Neural progenitor cell (in vitro differentiated cells): ENCODE measurements around the gene COL25A1. TPM values are rescaled to one million over a fixed set of nuclear protein-coding genes. Genes with fewer than 3 reads are reported as not detected.

Experiments used
- DNase-seq: peaks from one replicate; pipeline ENCODE4 v3.0.0-alpha.2; 2016; ENCODE audit warnings: low spot score
- H2AFZ ChIP-seq: fragments of 200-600 bp; sonication (generic); replicated peaks from 2 replicates; pipeline ENCODE4 v1.6.1; 2016; ENCODE audit warnings: antibody characterized with exemption
- H3F3A ChIP-seq: fragments of 200-600 bp; sonication (generic); 2 replicates; pipeline ENCODE4 v1.6.1; 2016; ENCODE audit warnings: antibody characterized with exemption, low read depth
- H3K27ac ChIP-seq: fragments of 200-600 bp; sonication (generic); 2 replicates; pipeline ENCODE4 v1.5.1; 2016; ENCODE audit warnings: mild to moderate bottlenecking
- H3K27me3 ChIP-seq: fragments of 200-600 bp; sonication (generic); 2 replicates; pipeline ENCODE4 v1.6.1; 2016; ENCODE audit warnings: mild to moderate bottlenecking, moderate library complexity
- H3K36me3 ChIP-seq: fragments of 200-600 bp; sonication (generic); 2 replicates; pipeline ENCODE4 v1.5.1; 2016
- H3K4me1 ChIP-seq: fragments of 200-600 bp; sonication (generic); 2 replicates; pipeline ENCODE4 v1.6.1; 2016; ENCODE audit warnings: mixed run types
- H3K4me2 ChIP-seq: fragments of 200-600 bp; sonication (generic); 2 replicates; pipeline ENCODE4 v1.6.1; 2016
- H3K4me3 ChIP-seq: fragments of 200-600 bp; sonication (generic); 2 replicates; pipeline ENCODE4 v1.5.1; 2016
- H3K79me2 ChIP-seq: fragments of 200-600 bp; sonication (generic); 2 replicates; pipeline ENCODE4 v1.6.1; 2016; ENCODE audit warnings: low read depth
- H3K9ac ChIP-seq: fragments of 200-600 bp; sonication (generic); 2 replicates; pipeline ENCODE4 v1.6.1; 2016
- H3K9me3 ChIP-seq: fragments of 200-600 bp; sonication (generic); 2 replicates; pipeline ENCODE4 v1.5.1; 2016; ENCODE audit warnings: low read depth
- H4K20me1 ChIP-seq: fragments of 200-600 bp; sonication (generic); 2 replicates; pipeline ENCODE4 v1.6.1; 2016; ENCODE audit warnings: low read depth
- H3K27ac Mint-ChIP-seq: 3 replicates; pipeline ENCODE4 v1.8.0; 2021; ENCODE audit warnings: mixed read lengths
- H3K27me3 Mint-ChIP-seq: 2 replicates; pipeline ENCODE4 v1.8.0; 2022; ENCODE audit warnings: low read depth, mild to moderate bottlenecking, inconsistent platforms, moderate library complexity, mixed read lengths; ENCODE audit not compliant: insufficient read depth
- H3K36me3 Mint-ChIP-seq: 3 replicates; pipeline ENCODE4 v1.8.0; 2021; ENCODE audit warnings: mixed read lengths
- H3K4me1 Mint-ChIP-seq: 3 replicates; pipeline ENCODE4 v1.8.0; 2021; ENCODE audit warnings: mixed read lengths
- H3K4me3 Mint-ChIP-seq: 3 replicates; pipeline ENCODE4 v1.8.0; 2021; ENCODE audit warnings: mild to moderate bottlenecking, moderate library complexity, mixed read lengths
- H3K9me3 Mint-ChIP-seq: 3 replicates; pipeline ENCODE4 v1.8.0; 2020; ENCODE audit warnings: mixed read lengths
- EZH2 ChIP-seq: fragments of 200-600 bp; sonication (generic); IDR thresholded peaks from 2 replicates; pipeline ENCODE4 v1.6.1; 2017; ENCODE audit warnings: antibody characterized with exemption, mild to moderate bottlenecking, moderate library complexity
- EZH2phosphoT487 ChIP-seq: fragments of 200-600 bp; sonication (generic); IDR thresholded peaks from 2 replicates; pipeline ENCODE4 v1.6.1; 2017; ENCODE audit warnings: antibody characterized with exemption
- total RNA-seq: library from RNA; depleted of rRNA; stranded (reverse); fragments of >200 nt; gene quantifications from 2 replicates; pipeline ENCODE4 v1.2.3, GENCODE V29; 2015; ENCODE audit warnings: low replicate concordance
- TF ChIP-seq, protein P1 (sequence below): fragments of 200-600 bp; sonication (generic); IDR thresholded peaks from 2 replicates; pipeline ENCODE4 v1.5.1; 2017; ENCODE audit warnings: antibody characterized with exemption, mild to moderate bottlenecking

The COL25A1 gene
- total RNA-seq, 1 donor from 2014 or later: 1.3 TPM

DNA sequence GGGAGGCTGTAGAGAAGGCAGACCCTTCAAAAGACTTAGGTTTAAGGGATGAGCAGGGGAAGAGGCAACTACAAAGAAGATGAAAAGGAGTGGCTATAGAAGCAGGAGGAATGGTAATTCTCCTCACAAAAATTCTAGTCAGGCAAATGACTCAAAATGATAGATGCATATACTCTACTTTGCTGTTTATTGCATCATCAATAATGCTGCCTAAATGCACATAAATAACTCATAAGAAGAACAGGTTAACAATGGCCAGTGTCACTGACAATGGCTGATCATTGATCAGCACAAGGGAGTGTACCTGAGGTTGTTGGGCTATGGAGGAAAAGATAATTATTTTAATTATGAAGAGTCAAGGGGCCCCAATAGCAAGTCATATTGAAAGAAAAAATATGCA lies 354.9 kb downstream of the COL25A1 start:
- no peak overlapping the region for H3K4me3 Mint-ChIP-seq
- no peaks in the 10 kb centered on the region for H3K9me3 ChIP-seq
- H4K20me1 ChIP-seq: no peaks in the 10 kb centered on the region
- DNase-seq: no peak
- no peak overlapping the region for H2AFZ ChIP-seq
- no peaks in the 10 kb centered on the region for H3K36me3 ChIP-seq
- no peak overlapping the region for H3K27ac ChIP-seq
- peaks cover 2% of the 10 kb centered on the region for H3K4me1 Mint-ChIP-seq
- H3K9me3 Mint-ChIP-seq: no peaks in the 10 kb centered on the region
- no peak overlapping the region for H3K9ac ChIP-seq
- no peak overlapping the region for H3K4me2 ChIP-seq
- no peak for TF ChIP-seq EZH2
- TF ChIP-seq, protein P1, sequence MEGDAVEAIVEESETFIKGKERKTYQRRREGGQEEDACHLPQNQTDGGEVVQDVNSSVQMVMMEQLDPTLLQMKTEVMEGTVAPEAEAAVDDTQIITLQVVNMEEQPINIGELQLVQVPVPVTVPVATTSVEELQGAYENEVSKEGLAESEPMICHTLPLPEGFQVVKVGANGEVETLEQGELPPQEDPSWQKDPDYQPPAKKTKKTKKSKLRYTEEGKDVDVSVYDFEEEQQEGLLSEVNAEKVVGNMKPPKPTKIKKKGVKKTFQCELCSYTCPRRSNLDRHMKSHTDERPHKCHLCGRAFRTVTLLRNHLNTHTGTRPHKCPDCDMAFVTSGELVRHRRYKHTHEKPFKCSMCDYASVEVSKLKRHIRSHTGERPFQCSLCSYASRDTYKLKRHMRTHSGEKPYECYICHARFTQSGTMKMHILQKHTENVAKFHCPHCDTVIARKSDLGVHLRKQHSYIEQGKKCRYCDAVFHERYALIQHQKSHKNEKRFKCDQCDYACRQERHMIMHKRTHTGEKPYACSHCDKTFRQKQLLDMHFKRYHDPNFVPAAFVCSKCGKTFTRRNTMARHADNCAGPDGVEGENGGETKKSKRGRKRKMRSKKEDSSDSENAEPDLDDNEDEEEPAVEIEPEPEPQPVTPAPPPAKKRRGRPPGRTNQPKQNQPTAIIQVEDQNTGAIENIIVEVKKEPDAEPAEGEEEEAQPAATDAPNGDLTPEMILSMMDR: no peak
- TF ChIP-seq EZH2phosphoT487: no peak
- H3K27me3 Mint-ChIP-seq: no peaks in the 10 kb centered on the region
- no peak overlapping the region for H3K4me3 ChIP-seq
- H3F3A ChIP-seq: no peaks in the 10 kb centered on the region
- no peaks in the 10 kb centered on the region for H3K36me3 Mint-ChIP-seq
- H3K27me3 ChIP-seq: no peaks in the 10 kb centered on the region
- no peaks in the 10 kb centered on the region for H3K79me2 ChIP-seq
- H3K27ac Mint-ChIP-seq: no peak overlapping the region
- H3K4me1 ChIP-seq: no peaks in the 10 kb centered on the region

DNA sequence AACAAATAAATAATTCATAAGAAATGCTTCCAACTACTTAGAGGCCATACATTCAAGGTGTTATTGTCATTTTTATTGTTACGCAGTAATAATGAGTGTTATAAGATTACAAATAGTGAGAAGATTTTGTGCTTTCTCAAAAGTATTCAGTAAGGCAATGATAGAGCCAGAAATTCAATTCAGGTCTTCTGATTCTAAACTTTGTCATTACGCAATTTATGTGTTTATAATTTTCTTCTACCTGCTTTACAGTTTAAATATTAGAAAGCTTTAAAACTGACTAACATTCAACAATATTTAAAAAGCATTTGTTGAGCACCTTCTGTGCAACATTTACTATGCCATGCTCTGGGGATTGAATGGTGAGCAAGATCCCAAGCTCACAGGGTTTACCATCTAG lies 356.2 kb downstream of the COL25A1 start:
- Histone ChIP-seq H4K20me1 (no peaks in the 10 kb centered on the region), H3K9me3 (no peaks in the 10 kb centered on the region), H3K27me3 (no peaks in the 10 kb centered on the region), H3K9ac (no peak overlapping the region), H3K4me1 (no peaks in the 10 kb centered on the region), H3K79me2 (no peaks in the 10 kb centered on the region), H3K36me3 (no peaks in the 10 kb centered on the region), H2AFZ (no peak overlapping the region), H3K27ac (no peak overlapping the region), H3K4me3 (no peak overlapping the region), H3K4me2 (no peak overlapping the region), H3F3A (no peaks in the 10 kb centered on the region)
- Mint-ChIP-seq H3K4me1 (no peaks in the 10 kb centered on the region), H3K27me3 (no peaks in the 10 kb centered on the region), H3K27ac (no peak overlapping the region), H3K9me3 (no peaks in the 10 kb centered on the region), H3K36me3 (no peaks in the 10 kb centered on the region), H3K4me3 (no peak overlapping the region)
- no peak for DNase-seq
- TF ChIP-seq, protein P1: no peak
- TF ChIP-seq EZH2phosphoT487 (no peak), EZH2 (no peak)

DNA sequence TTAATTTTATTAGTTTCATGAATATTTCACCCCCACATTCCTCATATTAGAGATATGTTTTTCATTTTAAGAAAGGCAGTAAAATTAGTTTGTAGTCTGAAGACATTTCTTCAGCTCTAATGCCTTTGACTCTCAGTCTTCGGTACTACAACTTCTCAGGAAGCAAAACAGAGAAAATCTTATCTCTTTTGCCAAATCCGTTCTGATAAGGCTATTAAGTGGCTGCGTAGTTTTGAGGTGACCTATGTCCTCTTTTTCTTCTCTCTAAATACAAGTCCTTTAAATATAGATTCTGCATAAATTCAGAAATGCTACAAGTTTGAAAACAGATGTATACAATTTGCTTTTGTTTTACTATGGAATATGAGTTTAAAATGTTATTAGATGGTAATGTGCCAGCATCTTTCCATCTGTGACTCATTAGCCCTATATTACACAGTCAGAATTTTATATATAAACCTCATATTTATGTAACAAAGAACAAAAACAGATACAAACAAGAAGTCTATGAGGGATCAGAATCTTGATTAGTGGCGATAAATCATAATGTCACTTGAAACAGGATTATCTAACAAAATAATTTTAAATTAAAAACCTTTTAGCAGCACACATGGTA lies 358.4 kb downstream of the COL25A1 start:
- H3K9me3 Mint-ChIP-seq: no peaks in the 10 kb centered on the region
- H3K4me3 ChIP-seq: no peak overlapping the region
- TF ChIP-seq, protein P1: no peak
- TF ChIP-seq EZH2: no peak
- TF ChIP-seq EZH2phosphoT487: no peak
- no peak for DNase-seq
- no peaks in the 10 kb centered on the region for H3K36me3 Mint-ChIP-seq
- no peak overlapping the region for H3K27ac Mint-ChIP-seq
- H3K4me2 ChIP-seq: no peak overlapping the region
- no peak overlapping the region for H3K4me3 Mint-ChIP-seq
- H3K36me3 ChIP-seq: no peaks in the 10 kb centered on the region
- H3K27me3 ChIP-seq: no peaks in the 10 kb centered on the region
- H3K79me2 ChIP-seq: no peaks in the 10 kb centered on the region
- peaks cover 3% of the 10 kb centered on the region for H3K4me1 Mint-ChIP-seq
- H4K20me1 ChIP-seq: no peaks in the 10 kb centered on the region
- H3F3A ChIP-seq: no peaks in the 10 kb centered on the region
- no peaks in the 10 kb centered on the region for H3K27me3 Mint-ChIP-seq
- no peak overlapping the region for H3K9ac ChIP-seq
- H3K27ac ChIP-seq: no peak overlapping the region
- H2AFZ ChIP-seq: no peak overlapping the region
- H3K9me3 ChIP-seq: no peaks in the 10 kb centered on the region
- H3K4me1 ChIP-seq: no peaks in the 10 kb centered on the region
